NCI-H1436 treated with DMSO at 0.1 percent for 48 hours (cell line): ENCODE measurements around the gene PRKCI.

Source experiments
- DNase-seq: peaks from one replicate; lab custom pipeline; 2025; lab: John Stamatoyannopoulos, UW

The PRKCI gene

GRCh38 chr3:170346481-170347392, 124.5 kb downstream of the PRKCI start:
- no peak for DNase-seq

DNA sequence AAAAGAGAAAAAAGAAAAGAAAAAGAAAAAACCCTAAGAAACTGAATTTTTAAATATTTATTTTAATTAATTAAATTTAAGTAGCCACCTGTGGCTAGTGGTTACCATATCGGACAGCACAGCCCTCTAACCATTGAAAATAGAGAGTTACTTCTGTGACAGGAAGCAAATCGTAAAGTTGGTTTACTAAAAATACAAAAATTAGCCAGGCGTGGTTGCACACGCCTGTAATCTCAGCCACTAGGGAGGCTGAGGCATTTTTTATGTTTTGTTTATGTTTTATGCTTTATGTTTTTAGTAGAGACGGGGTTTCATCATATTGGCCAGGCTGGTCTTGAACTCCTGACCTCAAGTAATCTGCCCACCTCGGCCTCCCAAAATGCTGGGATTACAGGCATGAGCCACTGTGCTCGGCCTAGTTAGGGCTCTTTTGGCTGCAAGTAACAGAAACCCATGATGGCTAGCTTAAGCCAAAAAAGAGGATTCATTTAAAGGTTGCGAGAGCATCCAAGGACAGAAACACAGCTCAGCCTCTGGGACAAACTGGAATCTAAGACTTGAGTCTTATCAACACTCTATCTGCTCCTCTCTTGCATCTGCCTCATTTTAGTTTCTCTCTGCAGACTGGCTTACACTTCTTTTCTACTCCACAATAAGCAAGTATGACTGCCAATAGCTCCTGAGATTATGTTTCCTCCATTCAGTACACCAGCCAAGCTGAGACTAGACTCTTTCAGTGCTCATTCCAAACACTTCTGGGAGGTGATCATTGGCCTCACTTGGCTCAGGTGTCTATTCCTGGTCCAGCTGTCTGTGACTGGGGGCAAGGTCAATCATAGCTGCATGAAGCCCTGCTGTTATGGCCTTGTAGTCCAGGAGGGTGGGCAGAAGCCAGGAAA, 128.5 kb downstream of the PRKCI start:
- DNase-seq: no peak

GRCh38 chr3:170352936-170353335, 130.7 kb downstream of the PRKCI start:
- DNase-seq: no peak

DNA sequence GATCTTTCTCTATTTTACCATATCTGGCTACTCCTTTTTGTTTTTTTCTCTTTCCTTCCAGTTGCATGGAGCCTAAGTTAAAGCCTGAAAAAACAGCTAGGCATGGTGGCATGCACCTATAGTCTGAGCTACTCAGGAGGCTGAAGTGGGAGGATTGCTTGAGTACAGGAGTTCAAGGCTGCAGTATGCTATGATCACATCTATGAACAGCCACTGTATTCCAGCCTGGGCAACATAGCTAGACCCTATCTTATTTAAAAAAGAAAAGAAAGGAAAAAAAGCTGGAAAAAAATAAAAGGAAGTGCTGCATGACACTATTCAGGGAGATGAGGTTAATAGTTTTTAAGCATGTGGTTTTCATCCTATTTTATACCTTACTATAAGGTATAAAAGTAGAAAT, 131.3 kb downstream of the PRKCI start:
- DNase-seq: no peak

GRCh38 chr3:170354760-170355159, 132.5 kb downstream of the PRKCI start:
- no peak for DNase-seq
